Thymus (tissue), 11 donors: ENCODE measurements around the gene COLEC12. TPM values are rescaled to one million over a fixed set of nuclear protein-coding genes. Genes with fewer than 3 reads are reported as not detected.
"Not testable (repeated sequence)": the region's sequence is repeated elsewhere in the genome, so short reads cannot be mapped to it uniquely, and the experiment has no call there.

ENCODE experiments used
- DNase-seq, 9 donors: peaks; one replicate each; pipeline ENCODE4 v3.0.0-alpha.2; 2013; ENCODE audit warnings: low spot score in 9 of 9, low read depth in 6 of 9, missing footprints in 1 of 9
- H3K27ac ChIP-seq, 2 donors: one replicate each; pipeline ENCODE4 v1.5.1; 2013; ENCODE audit warnings: control low read depth in 1 of 2, low read depth in 1 of 2, low read length in 1 of 2, mild to moderate bottlenecking in 1 of 2, moderate library complexity in 1 of 2
- H3K27me3 ChIP-seq, 2 donors: one replicate each; pipeline ENCODE4 v1.5.1; 2013; ENCODE audit warnings: low read length in 1 of 2; ENCODE audit not compliant: control insufficient read depth in 2 of 2, insufficient read depth in 1 of 2
- H3K36me3 ChIP-seq, 2 donors: one replicate each; pipeline ENCODE4 v1.5.1; 2013; ENCODE audit warnings: low read length in 1 of 2, mild to moderate bottlenecking in 1 of 2, moderate library complexity in 1 of 2; ENCODE audit not compliant: control insufficient read depth in 2 of 2, insufficient read depth in 2 of 2
- H3K4me1 ChIP-seq, 2 donors: one replicate each; pipeline ENCODE4 v1.5.1; 2013; ENCODE audit warnings: low read length in 2 of 2; ENCODE audit not compliant: control insufficient read depth in 2 of 2, insufficient read depth in 2 of 2
- H3K4me3 ChIP-seq, 2 donors: one replicate each; pipeline ENCODE4 v1.5.1; 2013; ENCODE audit warnings: low read length in 2 of 2, control low read depth in 1 of 2, mild to moderate bottlenecking in 1 of 2
- H3K9me3 ChIP-seq, 2 donors: one replicate each; pipeline ENCODE4 v1.5.1; 2013; ENCODE audit warnings: low read length in 1 of 2, mild to moderate bottlenecking in 1 of 2; ENCODE audit not compliant: control insufficient read depth in 2 of 2, insufficient read depth in 1 of 2
- WGBS: extraction: QIAGEN DNeasy Blood & Tissue Kit; methylation state at CpG from one replicate; pipeline ENCODE4 v1.1.7; 2013; 5-methylcytosine and 5-hydroxymethylcytosine counted together
- polyA plus RNA-seq: library from polyadenylated mRNA; stranded (reverse); fragments of 200-250 nt; gene quantifications from one replicate; pipeline ENCODE4 v1.2.3, GENCODE V29; 2013
- total RNA-seq: library from RNA; stranded (reverse); fragments of 120-200 nt; gene quantifications from one replicate; pipeline ENCODE4 v1.2.4, GENCODE V29; 2013
- donor health status: healthy.

The COLEC12 gene
- total and polyA plus RNA-seq, 2 donors = 5.6 to 6.5 TPM

- Histone ChIP-seq H3K9me3 (no peaks in the 10 kb centered on the region), H3K27me3 (no peaks in the 10 kb centered on the region), H3K4me1 (no peaks in the 10 kb centered on the region), H3K4me3 (no peak overlapping the region), H3K36me3 (no peaks in the 10 kb centered on the region), H3K27ac (no peak overlapping the region)
- 87% methylated on average over 7 of the region's 7 CpGs for WGBS
- DNase-seq = no peak
Measured at GRCh38 chr18:415047-415446, 85.5 kb downstream of the COLEC12 start.

DNA sequence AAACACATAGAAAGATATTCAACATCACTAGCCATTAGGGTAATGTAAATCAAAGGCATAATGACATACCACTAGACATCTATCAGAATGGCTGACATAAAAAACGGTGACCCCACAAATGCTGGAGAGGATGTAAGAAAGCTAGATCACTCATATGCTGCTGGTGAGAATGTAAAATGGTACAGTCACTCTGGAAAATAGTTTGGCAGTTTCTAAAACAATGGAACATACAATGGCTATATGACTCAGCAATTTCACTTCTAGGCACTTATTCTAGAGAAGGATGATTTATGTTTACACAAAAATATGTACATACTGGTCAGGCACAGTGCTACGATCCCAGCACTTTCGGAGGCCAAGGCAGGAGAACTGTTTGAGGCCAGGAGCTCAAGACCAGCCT, 87.3 kb downstream of the COLEC12 start:
- H3K4me3 ChIP-seq = no peak overlapping the region
- WGBS = 73% methylated on average over 3 of the region's 3 CpGs
- no peaks in the 10 kb centered on the region for H3K9me3 ChIP-seq
- no peaks in the 10 kb centered on the region for H3K4me1 ChIP-seq
- no peaks in the 10 kb centered on the region for H3K36me3 ChIP-seq
- DNase-seq = no peak
- no peaks in the 10 kb centered on the region for H3K27me3 ChIP-seq
- no peak overlapping the region for H3K27ac ChIP-seq

GRCh38 chr18:410047-410455, 90.5 kb downstream of the COLEC12 start:
- H3K4me1 ChIP-seq = no peaks in the 10 kb centered on the region
- peaks cover 0 to 6% of the 10 kb centered on the region in 2 donors for H3K9me3 ChIP-seq
- no peak overlapping the region for H3K4me3 ChIP-seq
- no peak overlapping the region for H3K27ac ChIP-seq
- H3K27me3 ChIP-seq = no peaks in the 10 kb centered on the region
- DNase-seq = no peak
- H3K36me3 ChIP-seq = no peaks in the 10 kb centered on the region

GRCh38 chr18:408367-408766, 92.1 kb downstream of the COLEC12 start:
- Histone ChIP-seq H3K27me3 (no peaks in the 10 kb centered on the region), H3K4me1 (no peaks in the 10 kb centered on the region), H3K27ac (no peak overlapping the region), H3K4me3 (no peak overlapping the region), H3K36me3 (no peaks in the 10 kb centered on the region), H3K9me3 (peaks cover 0 to 6% of the 10 kb centered on the region in 2 donors)
- 98% methylated on average over 1 of the region's 1 CpG for WGBS
- DNase-seq = no peak

GRCh38 chr18:407626-408224, 92.8 kb downstream of the COLEC12 start:
- H3K27ac ChIP-seq = no peak overlapping the region
- no peak overlapping the region for H3K4me3 ChIP-seq
- no peaks in the 10 kb centered on the region for H3K4me1 ChIP-seq
- H3K9me3 ChIP-seq = peaks cover 0 to 6% of the 10 kb centered on the region in 2 donors
- no peaks in the 10 kb centered on the region for H3K27me3 ChIP-seq
- DNase-seq = no peak
- H3K36me3 ChIP-seq = no peaks in the 10 kb centered on the region
- WGBS = 93% methylated on average over 4 of the region's 4 CpGs

DNA sequence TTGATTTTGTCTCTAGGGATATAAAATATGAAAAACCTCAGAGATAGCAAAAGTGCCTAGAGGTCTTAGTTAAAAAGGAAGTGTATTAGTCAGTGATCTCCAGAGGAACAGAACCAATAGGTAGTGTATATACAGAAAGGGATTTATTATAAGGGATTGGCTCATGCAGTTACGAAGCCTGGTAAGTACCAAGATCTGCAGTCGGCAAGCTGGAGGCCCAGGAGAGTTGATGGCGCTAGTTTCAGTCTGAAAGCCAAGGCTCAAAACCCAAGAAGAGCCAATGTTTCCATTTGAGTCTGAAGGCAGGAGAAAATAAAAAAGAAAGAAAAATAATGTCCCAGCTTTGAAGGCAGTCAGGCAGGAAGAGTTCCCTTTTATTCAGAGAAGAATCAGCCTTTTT, 93.3 kb downstream of the COLEC12 start:
- Histone ChIP-seq H3K36me3 (no peaks in the 10 kb centered on the region), H3K4me3 (no peak overlapping the region), H3K4me1 (no peaks in the 10 kb centered on the region), H3K27me3 (no peaks in the 10 kb centered on the region), H3K9me3 (peaks cover 0 to 6% of the 10 kb centered on the region in 2 donors), H3K27ac (no peak overlapping the region)
- 98% methylated on average over 3 of the region's 3 CpGs for WGBS
- no peak for DNase-seq

DNA sequence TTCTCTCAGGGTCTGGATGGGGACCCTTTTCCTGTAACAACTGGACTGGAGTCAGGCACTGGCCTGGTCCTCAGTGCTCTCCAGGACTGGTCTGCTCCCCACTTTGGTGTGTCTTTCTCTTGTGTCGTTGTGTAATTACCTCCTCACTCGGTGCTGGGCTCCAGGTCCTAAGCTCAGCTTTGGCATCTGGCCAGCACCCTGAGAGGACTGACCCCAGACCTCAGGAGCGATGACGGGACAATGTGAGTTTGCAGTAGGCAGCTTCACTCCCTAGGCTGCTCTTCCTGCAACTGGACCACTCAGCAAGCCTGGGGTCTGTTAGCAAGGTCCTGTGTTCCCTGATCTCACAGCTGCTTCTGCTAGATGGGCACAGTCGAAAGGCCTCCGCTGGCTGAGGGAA, 93.8 kb downstream of the COLEC12 start:
- Histone ChIP-seq H3K27ac (no peak overlapping the region), H3K36me3 (no peaks in the 10 kb centered on the region), H3K4me3 (no peak overlapping the region), H3K4me1 (no peaks in the 10 kb centered on the region), H3K27me3 (no peaks in the 10 kb centered on the region), H3K9me3 (peaks cover 0 to 6% of the 10 kb centered on the region in 2 donors)
- no peak for DNase-seq
- 96% methylated on average over 6 of the region's 6 CpGs for WGBS

DNA sequence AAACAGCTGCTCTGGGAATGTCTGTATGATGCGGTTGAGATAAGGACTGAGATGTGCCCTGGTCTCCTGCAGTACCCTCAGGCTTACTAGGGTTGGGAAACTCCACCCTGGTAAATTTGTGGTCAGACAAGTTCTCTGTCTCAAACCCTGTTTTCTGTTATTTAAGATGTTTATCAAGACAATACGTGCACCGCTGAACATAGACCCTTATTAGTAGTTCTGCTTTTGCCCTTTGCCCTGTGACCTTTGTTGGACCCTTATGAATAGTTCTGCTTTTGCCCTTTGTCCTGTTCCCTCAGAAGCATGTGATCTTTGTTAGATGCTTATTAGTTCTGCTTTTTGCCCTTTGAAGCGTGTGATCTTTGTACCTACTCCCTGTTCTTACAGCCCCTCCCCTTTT, 95.5 kb downstream of the COLEC12 start:
- not testable (repeated sequence) for H3K9me3 ChIP-seq, H3K4me3 ChIP-seq
- WGBS = 73% methylated on average over 4 of the region's 4 CpGs

GRCh38 chr18:404061-404636, 96.4 kb downstream of the COLEC12 start:
- Histone ChIP-seq H3K4me1 (no peaks in the 10 kb centered on the region), H3K27me3 (no peaks in the 10 kb centered on the region), H3K27ac (no peak overlapping the region), H3K9me3 (peaks cover 0 to 6% of the 10 kb centered on the region in 2 donors), H3K36me3 (no peaks in the 10 kb centered on the region), H3K4me3 (no peak overlapping the region)
- DNase-seq = no peak
- WGBS = 97% methylated on average over 8 of the region's 8 CpGs

More for the DNA sequence above, 95.5 kb downstream of the COLEC12 start:
- DNase-seq, H3K4me1 ChIP-seq, H3K27me3 ChIP-seq, H3K27ac ChIP-seq, H3K36me3 ChIP-seq: not testable (repeated sequence)
